NCI-H2171 treated with DMSO at 0.1 percent for 48 hours (cell line): ENCODE results near the gene PDE3B.
"Not testable (repeated sequence)": the region's sequence is repeated elsewhere in the genome, so short reads cannot be mapped to it uniquely, and the experiment has no call there.

Source experiments
- DNase-seq: peaks from one replicate; lab custom pipeline; 2025; lab: John Stamatoyannopoulos, UW

The PDE3B gene

DNA sequence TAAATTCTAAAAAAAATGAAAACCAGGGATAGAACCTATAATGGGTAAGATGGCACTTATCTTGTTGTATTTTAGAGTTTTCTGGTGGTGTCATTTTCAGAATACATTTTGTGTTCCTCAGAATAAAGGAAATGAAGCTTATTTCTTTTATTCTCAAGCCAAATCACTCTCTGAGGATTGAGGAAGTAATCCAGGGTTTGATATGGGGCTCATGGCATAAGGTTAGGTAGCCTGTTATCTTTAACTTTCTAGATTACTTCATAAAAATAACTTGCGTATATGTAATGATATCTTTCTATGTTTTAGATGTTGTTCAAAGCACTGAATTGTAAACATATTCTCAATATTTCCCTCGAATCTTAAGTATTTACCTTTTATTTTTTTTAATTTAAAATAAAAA lies 33.5 kb downstream of the PDE3B start:
- no peak for DNase-seq

DNA sequence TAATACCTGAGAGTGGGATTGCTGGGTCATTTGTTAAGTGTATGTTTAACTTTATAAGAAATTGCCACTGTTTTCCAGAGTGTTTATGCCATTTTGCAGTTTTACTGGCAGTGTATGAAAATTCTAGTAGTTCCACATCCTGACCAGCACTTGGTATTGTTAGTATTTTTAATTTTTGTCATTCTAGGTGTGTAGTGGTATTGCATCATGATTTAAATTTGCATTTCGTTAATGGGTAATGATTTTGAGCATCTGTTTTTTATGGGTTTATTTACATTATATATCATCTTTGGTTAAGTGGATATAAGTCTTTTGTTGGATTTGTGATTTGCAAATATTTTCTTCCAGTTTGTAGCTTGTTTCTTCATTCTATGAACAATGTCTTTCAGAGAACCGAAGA lies 34.7 kb downstream of the PDE3B start:
- no peak for DNase-seq

DNA sequence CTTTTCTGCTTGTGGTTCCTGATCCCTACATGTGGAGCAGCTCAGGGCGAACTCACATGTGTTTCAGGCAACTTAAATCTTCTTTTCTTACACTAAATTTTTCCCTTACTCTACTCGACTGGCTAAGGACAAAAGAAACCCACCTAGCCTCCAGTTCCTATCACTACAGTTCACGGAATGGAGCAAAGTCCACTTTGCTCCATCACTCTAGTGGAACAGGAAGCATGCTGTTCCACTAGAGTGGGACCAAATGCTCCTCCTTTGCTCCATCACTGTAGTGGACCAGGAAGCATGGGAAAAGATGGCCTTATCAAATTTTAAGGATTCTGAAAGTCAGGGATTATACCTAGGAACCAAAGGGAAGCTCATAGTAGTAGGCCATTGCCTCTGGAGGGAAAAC lies 36.1 kb downstream of the PDE3B start:
- DNase-seq = no peak

DNA sequence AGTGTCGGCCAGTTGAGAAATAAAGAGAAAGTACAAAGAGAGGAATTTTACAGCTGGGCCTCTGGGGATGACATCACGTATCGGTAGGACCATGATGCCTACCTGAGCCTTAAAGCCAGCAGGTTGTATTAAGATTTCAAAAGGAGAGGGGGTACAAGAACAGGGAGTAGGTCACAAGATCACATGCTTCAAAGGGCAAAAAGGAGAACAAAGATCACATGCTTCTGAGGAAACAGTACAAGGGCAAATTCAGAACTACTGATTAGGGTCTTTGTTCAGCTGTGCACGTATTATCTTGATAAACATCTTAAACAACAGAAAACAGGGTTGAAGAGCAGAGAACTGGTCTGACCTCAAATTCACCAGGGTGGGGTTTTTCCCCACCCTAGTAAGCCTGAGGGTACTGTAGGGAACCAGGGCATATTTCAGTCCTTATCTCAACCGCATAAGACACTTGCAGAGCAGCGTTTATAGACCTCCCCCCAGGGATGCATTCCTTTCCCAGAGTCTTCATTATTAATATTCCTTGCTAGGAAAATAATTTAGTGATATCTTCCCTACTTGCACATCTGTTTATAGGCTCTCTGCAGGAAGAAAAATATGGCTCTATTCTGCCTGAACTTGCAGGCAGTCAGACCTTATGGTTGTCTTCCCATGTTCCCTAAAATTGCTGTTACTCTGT lies 40.8 kb downstream of the PDE3B start:
- DNase-seq = not testable (repeated sequence)

DNA sequence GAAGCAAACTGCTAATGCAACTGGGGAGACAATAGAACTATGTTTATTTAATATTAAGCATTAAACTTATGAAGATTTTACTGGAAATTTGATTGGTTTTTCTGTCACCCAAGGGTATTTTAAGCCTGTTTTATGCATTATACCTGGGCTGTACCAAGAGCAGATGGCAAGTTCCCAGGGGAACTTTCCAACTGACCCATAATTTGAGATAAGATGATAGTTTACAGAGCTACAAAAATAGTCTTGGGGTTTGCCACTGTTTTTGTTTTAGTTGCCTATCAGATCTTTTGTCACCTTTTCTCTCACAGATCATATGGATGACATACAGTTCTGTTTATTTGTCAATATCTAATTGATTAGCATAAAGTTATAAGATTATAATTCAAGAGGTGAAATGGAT lies 43.9 kb downstream of the PDE3B start:
- DNase-seq = no peak

DNA sequence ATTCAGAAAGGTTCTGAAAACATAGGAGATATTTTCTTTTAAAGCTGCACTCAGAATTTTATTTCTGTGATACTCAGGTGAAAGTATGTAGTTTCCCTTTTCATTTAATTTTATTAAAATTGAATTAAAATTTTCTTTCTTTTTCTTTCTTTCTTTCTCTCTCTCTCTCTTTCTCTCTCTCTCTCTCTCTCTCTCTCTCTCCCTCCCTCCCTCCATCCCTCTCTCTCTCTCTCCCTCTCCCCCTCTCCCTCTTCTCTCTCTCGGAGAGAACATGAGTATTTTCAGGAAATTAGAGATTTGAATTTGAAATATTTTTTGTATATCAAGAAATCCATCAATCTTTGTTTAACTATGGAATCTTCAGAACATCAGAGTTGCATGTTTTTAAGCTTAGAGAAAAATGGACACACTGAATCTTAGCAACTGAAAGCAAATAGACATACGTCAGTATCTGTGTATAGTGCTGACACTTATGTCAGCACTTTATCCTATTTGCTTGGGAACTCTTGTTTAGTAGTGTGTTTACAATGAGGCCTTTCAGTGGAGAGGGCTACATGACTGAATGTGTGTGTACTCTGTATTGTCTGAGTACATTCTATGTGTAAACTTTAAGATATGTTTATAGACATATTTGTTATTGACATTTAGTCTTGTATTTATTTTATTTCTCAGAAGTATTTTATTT lies 44.5 kb downstream of the PDE3B start:
- DNase-seq = no peak

DNA sequence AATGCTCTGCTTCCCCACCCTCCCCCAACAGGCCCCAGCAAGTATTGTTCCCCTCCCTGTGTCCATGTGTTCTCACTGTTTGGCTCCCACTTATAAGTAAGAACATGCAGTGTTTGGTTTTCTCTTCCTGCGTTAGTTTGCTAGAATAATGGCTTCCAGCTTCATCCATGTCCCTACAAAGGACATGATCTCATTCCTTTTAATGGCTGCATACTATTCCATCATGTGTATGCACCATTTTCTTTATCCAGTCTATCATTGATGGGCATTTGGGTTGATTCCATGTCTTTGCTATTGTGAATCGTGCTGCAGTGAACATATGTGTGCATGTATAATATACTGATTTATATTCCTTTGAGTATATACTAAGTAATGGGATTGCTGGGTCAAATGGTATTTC lies 52.1 kb downstream of the PDE3B start:
- not testable (repeated sequence) for DNase-seq

DNA sequence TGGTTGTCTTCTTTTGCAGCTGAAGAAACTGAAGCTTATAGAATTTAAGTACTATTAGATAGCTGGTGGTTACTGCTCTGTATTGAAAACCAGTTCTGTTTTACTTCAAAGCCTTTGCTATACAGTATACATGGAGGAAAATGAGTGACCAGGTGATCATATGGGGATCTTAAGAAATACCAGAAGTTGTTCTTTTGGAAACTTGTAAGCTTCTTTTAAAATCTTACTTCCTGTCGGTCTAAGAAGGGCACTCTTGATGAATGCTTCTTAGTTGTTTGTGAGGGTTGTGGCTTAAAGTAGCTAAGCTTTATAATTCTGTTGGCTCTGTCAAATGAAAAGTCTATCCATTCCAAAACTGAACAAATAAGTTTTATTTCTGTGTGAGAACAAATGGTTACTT lies 55.2 kb downstream of the PDE3B start:
- no peak for DNase-seq

DNA sequence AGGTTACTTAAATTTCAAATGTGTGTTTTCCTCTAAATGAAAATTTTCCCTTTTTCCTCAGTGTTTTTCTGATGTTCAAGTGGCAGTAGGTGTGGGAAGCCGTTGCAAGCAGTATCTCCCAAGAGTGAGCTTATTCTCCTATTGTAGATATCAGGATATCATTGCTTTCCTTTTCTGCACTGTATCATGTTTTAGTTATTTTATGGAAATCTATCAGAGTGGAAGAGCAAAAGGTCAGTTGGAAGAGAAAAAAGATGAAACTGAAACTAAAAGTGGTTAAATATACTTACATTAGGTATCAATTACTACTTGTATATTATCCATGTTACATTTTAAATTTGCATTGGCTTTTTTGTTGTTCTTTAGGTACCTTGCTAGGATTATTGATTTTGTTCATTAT lies 57.0 kb downstream of the PDE3B start:
- no peak for DNase-seq

DNA sequence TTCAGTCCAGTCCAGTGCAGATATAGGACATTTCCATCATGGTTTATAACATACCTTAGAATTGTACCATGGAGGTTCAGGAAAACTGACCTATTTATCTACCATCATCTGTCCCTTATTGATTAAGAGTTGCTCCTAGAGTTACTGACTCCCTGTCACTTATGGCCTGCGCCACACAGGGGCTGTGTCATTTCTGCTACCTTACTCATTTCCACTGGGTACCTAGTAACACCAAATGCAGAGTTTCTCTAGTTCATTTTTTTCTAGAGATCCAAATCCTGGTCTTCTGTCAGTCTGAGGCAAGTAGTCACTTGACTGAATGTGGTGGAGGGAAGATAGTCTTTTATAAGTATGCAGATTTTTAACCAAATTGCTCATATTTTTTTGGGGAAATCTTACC lies 59.2 kb downstream of the PDE3B start:
- DNase-seq = no peak

DNA sequence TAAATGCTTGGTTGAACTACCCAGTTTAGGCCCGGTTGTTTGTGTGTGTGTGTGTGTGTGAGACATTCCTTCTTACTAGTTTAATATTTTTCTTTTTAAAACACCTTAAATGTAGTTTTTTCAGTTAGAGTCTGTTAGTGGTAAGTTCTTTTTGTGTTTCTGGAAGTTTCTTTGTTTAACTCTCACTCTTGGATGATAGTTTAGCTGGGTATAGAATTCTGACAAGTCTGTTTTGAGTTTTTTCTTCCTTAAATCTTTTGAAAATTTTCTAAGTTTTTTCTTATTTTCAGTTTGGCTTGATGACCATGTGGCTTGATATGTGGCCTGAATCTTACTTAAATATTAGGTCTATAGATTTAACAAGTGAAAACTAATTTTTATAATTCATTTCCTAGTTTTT lies 60.1 kb downstream of the PDE3B start:
- DNase-seq = no peak

DNA sequence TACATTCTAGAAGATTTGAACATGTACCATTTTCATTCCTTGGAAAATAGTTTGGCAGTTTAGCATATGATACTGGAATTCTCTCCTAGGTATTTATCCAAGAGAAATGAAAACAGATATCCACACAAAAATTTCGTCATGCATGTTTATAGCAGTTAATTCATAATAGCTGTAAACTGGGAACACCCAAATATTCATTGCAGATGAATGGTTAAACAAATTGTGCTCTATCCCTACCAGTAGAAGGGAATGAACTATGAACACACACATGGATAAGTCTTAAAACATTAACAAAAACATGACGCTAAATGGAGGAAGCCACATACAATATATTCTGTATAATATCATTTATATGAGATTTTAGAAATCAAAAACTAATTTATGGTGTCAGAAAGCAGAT lies 61.5 kb downstream of the PDE3B start:
- DNase-seq = no peak

DNA sequence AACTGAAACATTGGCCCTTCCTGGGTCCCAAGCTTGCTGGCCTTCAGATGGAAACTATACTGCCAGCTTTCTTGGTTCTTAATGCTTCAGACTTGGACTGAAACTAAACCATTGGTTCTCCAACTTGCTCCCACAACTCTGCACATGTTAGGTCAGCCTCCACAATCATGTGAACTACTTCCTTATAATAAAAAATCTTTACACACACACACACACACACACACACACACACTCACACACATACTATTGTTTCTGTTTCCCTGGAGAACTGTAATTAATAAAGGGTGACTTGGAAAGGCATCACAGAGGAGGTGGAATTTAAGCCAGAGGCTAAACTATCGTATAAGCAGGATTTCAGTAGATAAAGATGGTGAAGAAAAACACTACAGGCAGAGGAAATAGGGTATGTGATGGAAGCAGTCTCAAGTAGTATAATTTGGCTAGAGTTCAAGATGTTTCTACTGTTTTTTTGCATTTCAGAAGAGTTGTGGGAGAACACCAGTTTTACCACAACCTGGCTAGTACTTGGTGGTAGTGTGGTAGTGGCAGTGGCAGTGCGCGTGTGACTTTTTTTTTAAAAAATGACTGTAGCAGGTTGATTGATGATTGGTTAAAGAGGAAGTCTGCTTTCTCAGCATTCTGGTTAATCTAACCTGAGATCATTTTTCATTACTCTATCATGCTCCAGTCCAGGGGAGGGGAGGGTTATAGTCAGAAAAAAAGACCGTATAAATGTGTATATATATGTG lies 70.1 kb downstream of the PDE3B start:
- no peak for DNase-seq

DNA sequence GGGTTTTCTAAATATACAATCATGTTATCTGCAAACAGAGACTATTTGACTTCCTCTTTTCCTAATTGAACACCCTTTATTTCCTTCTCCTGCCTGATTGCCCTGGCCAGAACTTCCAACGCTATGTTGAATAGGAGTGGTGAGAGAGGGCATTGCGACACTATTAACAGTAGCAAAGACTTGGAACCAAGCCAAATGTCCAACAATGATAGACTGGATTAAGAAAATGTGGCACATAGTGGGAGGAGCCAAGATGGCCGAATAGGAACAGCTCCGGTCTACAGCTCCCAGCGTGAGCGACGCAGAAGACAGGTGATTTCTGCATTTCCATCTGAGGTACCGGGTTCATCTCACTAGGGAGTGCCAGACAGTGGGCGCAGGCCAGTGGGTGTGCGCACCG lies 72.1 kb downstream of the PDE3B start:
- peak; percentile 24 for DNase-seq

DNA sequence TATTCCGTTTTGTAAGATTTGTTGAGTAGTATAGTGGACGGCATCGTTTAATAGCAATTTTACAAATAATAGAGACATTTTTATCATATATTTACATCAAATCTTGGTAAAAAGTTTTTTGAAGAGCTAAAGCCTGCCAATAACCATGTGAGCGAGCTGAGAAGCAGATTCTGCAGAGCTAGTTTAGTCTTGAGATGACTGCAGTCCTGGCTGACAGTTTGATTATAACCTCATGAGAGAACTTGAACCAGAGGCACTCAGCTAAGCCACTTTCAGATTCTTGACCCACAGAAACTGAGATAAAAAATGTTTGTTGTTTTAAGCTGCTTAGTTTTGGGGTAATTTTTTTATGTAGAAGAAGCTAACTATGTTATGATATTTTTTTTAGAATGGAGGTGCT lies 78.9 kb downstream of the PDE3B start:
- DNase-seq = no peak

DNA sequence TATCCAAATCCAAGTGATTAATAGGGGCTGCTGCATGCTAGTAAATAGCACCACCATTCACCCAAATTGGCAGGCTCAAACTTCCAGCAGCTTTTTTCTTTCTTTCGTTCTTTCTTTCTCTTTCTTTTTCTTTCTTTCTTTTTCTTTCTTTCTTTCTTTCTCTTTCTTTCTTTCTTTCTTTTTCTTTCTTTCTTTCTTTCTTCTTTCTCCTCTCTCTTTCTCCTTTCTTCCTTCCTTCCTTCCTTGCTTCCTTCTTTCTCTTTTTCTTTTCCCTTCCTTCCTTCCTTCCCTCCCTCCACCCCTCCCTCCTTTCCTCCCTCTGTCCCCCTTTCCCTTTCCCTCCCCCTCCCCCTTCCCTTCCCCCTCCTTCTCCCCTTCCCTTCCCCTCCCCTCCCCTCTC lies 81.5 kb downstream of the PDE3B start:
- DNase-seq = no peak

DNA sequence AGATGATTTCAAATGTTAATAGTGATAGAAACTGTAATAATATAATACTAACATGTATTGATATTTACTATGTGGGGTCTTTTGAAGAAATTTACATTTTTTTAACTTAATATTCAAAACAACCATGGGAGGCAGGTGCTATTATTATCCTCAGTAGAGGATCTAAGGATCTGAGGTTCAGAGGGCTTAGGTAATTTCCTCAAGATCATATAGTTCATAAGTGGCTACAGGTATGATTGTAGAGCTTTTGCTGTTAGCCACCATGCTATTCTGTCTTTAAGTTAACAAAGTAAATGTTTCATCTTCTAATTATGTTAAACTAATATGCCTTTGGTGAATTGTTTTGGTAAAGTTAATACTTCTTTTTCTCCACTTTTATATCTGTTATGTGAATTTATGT lies 83.6 kb downstream of the PDE3B start:
- DNase-seq = no peak

DNA sequence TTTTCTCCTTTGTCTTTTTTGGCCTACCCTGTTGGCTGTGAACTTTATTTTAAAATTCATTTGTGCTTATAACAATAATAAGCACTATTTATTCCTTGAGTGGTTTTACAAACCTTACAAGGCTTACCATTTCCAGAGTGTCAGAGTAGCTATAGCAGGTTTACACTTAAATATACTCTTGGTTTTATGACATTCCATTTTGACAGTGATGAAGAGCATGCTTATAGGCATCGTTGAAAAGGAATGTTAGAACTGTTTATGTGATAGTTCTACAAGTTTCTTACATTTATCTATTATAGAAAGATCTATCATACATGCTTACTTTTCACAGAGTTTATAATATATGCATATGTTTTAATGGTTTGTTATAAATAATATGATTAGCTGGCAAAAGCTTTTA lies 84.1 kb downstream of the PDE3B start:
- DNase-seq = no peak

DNA sequence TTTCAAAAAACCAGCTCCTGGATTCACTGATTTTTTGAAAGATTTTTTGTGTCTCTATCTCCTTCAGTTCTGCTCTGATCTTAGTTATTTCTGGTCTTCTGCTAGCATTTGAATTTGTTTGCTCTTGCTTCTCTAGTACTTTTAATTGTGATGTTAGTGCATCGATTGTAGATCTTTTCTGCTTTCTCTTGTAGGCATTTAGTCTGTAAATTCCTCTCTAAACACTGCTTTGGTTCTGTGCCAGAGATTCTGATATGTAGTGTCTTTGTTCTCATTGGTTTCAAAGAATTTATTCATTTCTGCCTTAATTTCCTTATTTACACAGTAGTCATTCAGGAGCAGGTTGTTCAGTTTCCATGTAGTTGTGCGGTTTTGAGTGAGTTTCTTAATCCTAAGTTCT lies 96.9 kb downstream of the PDE3B start:
- not testable (repeated sequence) for DNase-seq

DNA sequence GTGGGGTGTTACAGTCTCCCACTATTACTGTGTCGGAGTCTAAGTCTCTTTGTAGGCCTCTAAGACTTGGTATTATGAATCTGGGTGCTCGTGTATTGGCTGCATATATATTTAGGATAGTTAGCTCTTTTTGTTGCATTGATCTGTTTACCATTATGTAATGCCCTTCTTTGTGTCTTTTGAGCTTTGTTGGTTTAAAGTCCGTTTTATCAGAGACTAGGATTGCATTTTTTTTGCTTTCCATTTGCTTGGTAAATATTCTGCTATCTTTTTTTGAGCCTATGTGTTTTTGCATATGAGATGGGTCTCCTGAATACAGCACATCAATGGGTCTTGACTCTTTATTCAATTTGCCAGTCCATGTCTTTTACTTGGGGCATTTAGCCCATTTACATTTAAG lies 97.6 kb downstream of the PDE3B start:
- DNase-seq = no peak

DNA sequence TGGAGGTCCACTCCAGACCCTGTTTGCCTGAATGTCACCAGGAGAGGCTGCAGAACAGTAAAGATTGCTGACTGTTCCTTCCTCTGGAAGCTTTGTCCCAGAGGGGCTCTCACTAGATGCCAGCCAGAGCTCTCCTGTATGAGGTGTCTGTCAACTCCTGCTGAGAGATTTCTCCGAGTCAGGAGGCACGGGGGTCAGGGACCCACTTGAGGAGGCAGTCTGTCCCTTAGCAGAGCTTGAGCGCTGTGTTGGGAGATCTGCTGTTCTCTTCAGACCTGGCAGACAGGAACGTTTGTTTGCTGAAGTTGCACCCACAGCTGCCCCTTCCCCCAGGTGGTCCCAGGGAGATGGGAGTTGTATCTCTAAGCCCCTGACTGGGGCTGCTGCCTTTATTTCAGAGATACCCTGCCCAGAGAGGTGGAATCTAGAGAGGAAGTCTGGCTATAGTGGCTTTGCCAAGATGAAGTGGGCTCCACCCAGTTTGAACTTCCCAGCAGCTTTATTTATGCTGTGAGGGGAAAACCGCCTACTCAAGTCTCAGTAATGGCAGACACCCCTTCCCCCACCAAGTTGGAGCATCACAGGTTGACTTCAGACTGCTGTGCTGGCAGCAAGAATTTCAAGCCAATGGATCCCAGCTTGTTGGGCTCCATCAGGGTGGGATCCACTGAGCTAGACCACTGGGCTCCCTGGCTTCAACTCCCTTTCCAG lies 99.4 kb downstream of the PDE3B start:
- DNase-seq = no peak

DNA sequence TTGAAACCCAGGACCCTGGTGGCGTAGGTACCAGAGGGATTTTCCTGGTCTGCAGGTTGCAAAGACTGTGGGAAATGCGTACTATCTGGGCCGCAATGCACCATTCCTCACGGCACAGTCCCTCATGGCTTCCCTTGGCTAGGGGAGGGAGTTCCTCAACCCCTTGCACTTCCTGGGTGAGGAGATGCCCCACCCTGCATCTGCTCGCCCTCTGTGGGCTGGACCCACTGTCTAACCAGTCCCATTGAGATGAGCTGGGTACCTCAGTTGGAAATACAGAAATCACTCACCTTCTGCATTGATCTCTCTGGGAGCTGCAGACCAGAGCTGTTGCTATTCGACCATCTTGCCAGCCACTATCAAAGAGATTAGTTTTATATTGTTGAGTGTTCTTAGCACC lies 100.1 kb downstream of the PDE3B start:
- not testable (repeated sequence) for DNase-seq
